ENCODE data around the gene HPS4.

DNA sequence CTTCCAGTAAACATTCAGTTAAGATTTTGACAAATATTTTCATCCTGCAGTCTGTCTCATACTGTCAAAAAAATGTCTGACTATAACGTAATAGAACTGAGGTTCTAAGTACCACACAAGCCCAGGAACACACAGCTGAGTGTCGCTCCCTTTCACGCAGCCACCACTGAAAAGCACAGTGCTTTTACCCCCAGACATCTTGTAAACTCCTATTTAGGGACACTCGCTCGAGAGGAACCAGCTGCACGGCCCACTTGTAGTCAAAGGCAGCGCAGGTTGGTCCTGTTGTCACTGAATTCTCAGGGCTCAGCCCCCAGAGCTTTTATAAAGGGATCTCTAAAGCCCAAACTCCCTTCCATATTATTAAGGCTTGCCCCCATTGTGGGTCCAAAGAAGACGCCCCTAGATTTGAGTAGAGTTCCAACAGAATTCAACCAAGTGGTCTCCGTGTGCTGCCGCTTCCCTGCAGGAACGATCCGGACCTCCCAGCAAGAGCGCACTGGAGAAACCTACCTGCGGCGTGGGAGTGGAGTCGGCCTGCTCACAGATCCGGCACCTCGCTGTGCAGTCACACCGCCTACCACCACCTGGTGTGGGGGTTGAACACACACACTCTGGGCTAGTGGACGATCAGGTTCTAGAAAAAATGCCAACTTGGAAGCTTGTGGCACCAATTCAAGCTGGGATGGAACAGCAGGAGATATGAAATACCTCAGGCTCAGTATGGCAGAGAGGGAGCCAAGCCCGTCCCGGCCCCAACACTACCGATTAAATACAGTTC lies 31.2 kb downstream of the HPS4 start:
- TF ChIP-seq MAX (IDR thresholded peaks at IDR 0.05; ENCODE audit: low read depth, low read length) (no peak), POLR2A (IDR thresholded peaks at IDR 0.05; ENCODE audit: extremely low read depth, insufficient read length) (no peak), MYC (IDR thresholded peaks at IDR 0.05; ENCODE audit: low read depth, low read length) (no peak)
- TF ChIP-seq, protein P1, sequence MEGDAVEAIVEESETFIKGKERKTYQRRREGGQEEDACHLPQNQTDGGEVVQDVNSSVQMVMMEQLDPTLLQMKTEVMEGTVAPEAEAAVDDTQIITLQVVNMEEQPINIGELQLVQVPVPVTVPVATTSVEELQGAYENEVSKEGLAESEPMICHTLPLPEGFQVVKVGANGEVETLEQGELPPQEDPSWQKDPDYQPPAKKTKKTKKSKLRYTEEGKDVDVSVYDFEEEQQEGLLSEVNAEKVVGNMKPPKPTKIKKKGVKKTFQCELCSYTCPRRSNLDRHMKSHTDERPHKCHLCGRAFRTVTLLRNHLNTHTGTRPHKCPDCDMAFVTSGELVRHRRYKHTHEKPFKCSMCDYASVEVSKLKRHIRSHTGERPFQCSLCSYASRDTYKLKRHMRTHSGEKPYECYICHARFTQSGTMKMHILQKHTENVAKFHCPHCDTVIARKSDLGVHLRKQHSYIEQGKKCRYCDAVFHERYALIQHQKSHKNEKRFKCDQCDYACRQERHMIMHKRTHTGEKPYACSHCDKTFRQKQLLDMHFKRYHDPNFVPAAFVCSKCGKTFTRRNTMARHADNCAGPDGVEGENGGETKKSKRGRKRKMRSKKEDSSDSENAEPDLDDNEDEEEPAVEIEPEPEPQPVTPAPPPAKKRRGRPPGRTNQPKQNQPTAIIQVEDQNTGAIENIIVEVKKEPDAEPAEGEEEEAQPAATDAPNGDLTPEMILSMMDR (IDR thresholded peaks at IDR 0.05; ENCODE audit: low read depth, low read length) = no peak

Measured in NB4 (cell line).